IMR-90 (cell line): ENCODE results near the gene MINDY3. TPM values are rescaled to one million over a fixed set of nuclear protein-coding genes. Genes with fewer than 3 reads are reported as not detected.

ENCODE experiments used
- ATAC-seq: fragments of 200-7000 bp; cut with Tn5 transposase; 2 replicates; pipeline ENCODE4 v1.9.1; 2020; ENCODE audit warnings: low read depth, mild to moderate bottlenecking, moderate library complexity
- BruUV-seq: library from RNA; stranded (reverse); fragments of 400-500 nt; replicated peaks from 2 replicates; lab custom pipeline; 2021; lab: Mats Ljungman, UMichigan
- CTCF ChIA-PET: fragments of 300-600 bp; formaldehyde crosslinking; extraction: SDS; loops from one replicate; lab custom pipeline; 2021; ENCODE audit warnings: antibody characterized with exemption; lab: Yijun Ruan, JAX
- POLR2A ChIA-PET: fragments of 300-600 bp; sonication (Branson Sonifier 250); formaldehyde crosslinking; loops from one replicate; lab custom pipeline; 2022; ENCODE audit warnings: antibody characterized with exemption; ENCODE audit not compliant: unreplicated experiment; lab: Charles Lee
- DNase-seq: peaks from one replicate; pipeline ENCODE4 v3.0.0; 2013
- H2AFZ ChIP-seq: replicated peaks from 2 replicates; pipeline ENCODE3; 2013; ENCODE audit warnings: low read length, mild to moderate bottlenecking; ENCODE audit not compliant: poor library complexity
- H2AK5ac ChIP-seq: 2 replicates; pipeline ENCODE4 v1.6.1; 2013; ENCODE audit warnings: low read depth, low read length, inconsistent platforms
- H2AK9ac ChIP-seq: replicated peaks from 2 replicates; pipeline ENCODE3; 2013; ENCODE audit warnings: mild to moderate bottlenecking, low read depth, low read length, moderate library complexity; ENCODE audit not compliant: poor library complexity
- H2BK120ac ChIP-seq: 2 replicates; pipeline ENCODE4 v1.6.1; 2013; ENCODE audit warnings: low read depth, low read length, inconsistent platforms
- H2BK15ac ChIP-seq: 3 replicates; pipeline ENCODE4 v1.6.1; 2013; ENCODE audit warnings: low read depth, low read length, inconsistent platforms
- H2BK20ac ChIP-seq: 2 replicates; pipeline ENCODE4 v1.6.1; 2013; ENCODE audit warnings: low read depth, mild to moderate bottlenecking, inconsistent platforms, low read length, moderate library complexity
- H2BK5ac ChIP-seq: 2 replicates; pipeline ENCODE4 v1.6.1; 2013; ENCODE audit warnings: mild to moderate bottlenecking, low read depth, low read length, inconsistent platforms; ENCODE audit not compliant: poor library complexity, severe bottlenecking
- H3K14ac ChIP-seq: replicated peaks from 2 replicates; pipeline ENCODE4 v1.6.1; 2013; ENCODE audit warnings: low read depth, low read length, inconsistent platforms
- H3K18ac ChIP-seq: 2 replicates; pipeline ENCODE4 v1.6.1; 2013; ENCODE audit warnings: low read depth, low read length, control low read depth
- H3K23ac ChIP-seq: 2 replicates; pipeline ENCODE4 v1.6.1; 2013; ENCODE audit warnings: low read depth, low read length, inconsistent platforms
- H3K27ac ChIP-seq: 2 replicates; pipeline ENCODE4 v1.5.1; 2013; ENCODE audit warnings: mild to moderate bottlenecking, control low read depth, low read length; ENCODE audit not compliant: insufficient read depth
- H3K27me3 ChIP-seq: 2 replicates; pipeline ENCODE4 v1.6.1; 2013; ENCODE audit warnings: low read length; ENCODE audit not compliant: control insufficient read depth, insufficient read depth
- H3K36me3 ChIP-seq: 2 replicates; pipeline ENCODE4 v1.6.1; 2013; ENCODE audit warnings: low read length, mixed read lengths; ENCODE audit not compliant: control insufficient read depth, insufficient read depth
- H3K4ac ChIP-seq: 2 replicates; pipeline ENCODE4 v1.6.1; 2013; ENCODE audit warnings: low read depth, low read length, inconsistent platforms
- H3K4me1 ChIP-seq: 2 replicates; pipeline ENCODE4 v1.6.1; 2013; ENCODE audit warnings: low read length, mixed read lengths; ENCODE audit not compliant: control insufficient read depth, insufficient read depth
- H3K4me2 ChIP-seq: 2 replicates; pipeline ENCODE4 v1.6.1; 2013; ENCODE audit warnings: low read depth, mild to moderate bottlenecking, control low read depth, low read length, moderate library complexity
- H3K4me3 ChIP-seq: 2 replicates; pipeline ENCODE4 v1.5.1; 2013; ENCODE audit warnings: low read depth, mild to moderate bottlenecking, control low read depth, low read length, moderate library complexity; ENCODE audit not compliant: insufficient read depth
- H3K56ac ChIP-seq: 2 replicates; pipeline ENCODE4 v1.6.1; 2013; ENCODE audit warnings: low read length, inconsistent platforms; ENCODE audit not compliant: insufficient read depth; ENCODE audit errors: extremely low read depth
- H3K79me1 ChIP-seq, 2 experiments: 2 replicates each; pipeline ENCODE4 v1.6.1; 2013; ENCODE audit warnings: low read length in 2 of 2, inconsistent platforms in 1 of 2, low read depth in 1 of 2
- H3K9ac ChIP-seq: 2 replicates; pipeline ENCODE4 v1.6.1; 2013; ENCODE audit warnings: low read depth, low read length, control low read depth
- H3K9me1 ChIP-seq: 2 replicates; pipeline ENCODE4 v1.6.1; 2013; ENCODE audit warnings: low read length, inconsistent platforms; ENCODE audit not compliant: insufficient read depth
- H3K9me3 ChIP-seq: 2 replicates; pipeline ENCODE4 v1.6.1; 2013; ENCODE audit warnings: low read length; ENCODE audit not compliant: control insufficient read depth, insufficient read depth
- H4K20me1 ChIP-seq: 2 replicates; pipeline ENCODE4 v1.6.1; 2013; ENCODE audit warnings: low read length, inconsistent platforms; ENCODE audit not compliant: insufficient read depth
- H4K5ac ChIP-seq: 2 replicates; pipeline ENCODE4 v1.6.1; 2013; ENCODE audit warnings: mild to moderate bottlenecking, low read depth, low read length, control low read depth
- H4K8ac ChIP-seq, 2 experiments: 2 replicates each; pipeline ENCODE4 v1.6.1; 2013; ENCODE audit warnings: low read depth in 2 of 2, low read length in 2 of 2, control low read depth in 1 of 2, inconsistent platforms in 1 of 2
- H4K91ac ChIP-seq: 2 replicates; pipeline ENCODE4 v1.6.1; 2013; ENCODE audit warnings: low read depth, low read length, inconsistent platforms; ENCODE audit not compliant: insufficient read depth
- CTCF ChIP-seq: conservative IDR thresholded peaks from 2 replicates; pipeline ENCODE4 v1.5.1; 2012; ENCODE audit warnings: mild to moderate bottlenecking, low read depth, low read length, improper control_type of control experiment
- MAFK ChIP-seq: IDR thresholded peaks from 2 replicates; pipeline ENCODE4 v1.6.1; 2012; ENCODE audit warnings: low read depth, low read length, improper control_type of control experiment
- WGBS, 2 experiments: methylation state at CpG; one replicate each; pipeline versions ENCODE4 v1.1.5 to v1.1.7; 2013; ENCODE audit warnings: missing lambda C conversion rate in 2 of 2; ENCODE audit not compliant: insufficient read length in 1 of 2; ENCODE audit errors: extremely low coverage in 2 of 2; 5-methylcytosine and 5-hydroxymethylcytosine counted together
- dilution Hi-C: fragments of 300-500 bp; cut with HindIII; formaldehyde crosslinking; loops from one replicate; pipeline ENCODE4 v1.14.3; 2018; ENCODE audit warnings: low sequenced_read_pairs; ENCODE audit not compliant: unreplicated experiment
- in situ Hi-C: fragments of 300-500 bp; cut with MboI; formaldehyde crosslinking; loops from 3 replicates; pipeline ENCODE4 v1.14.3; 2019; ENCODE audit warnings: low sequenced_read_pairs, inconsistent platforms, mixed read lengths
- intact Hi-C: fragments of 100-400 bp; cut with micrococcal nuclease; formaldehyde crosslinking; loops from 2 replicates; pipeline ENCODE4 v1.10.0; 2022
- polyA plus RNA-seq, 3 experiments: library from polyadenylated mRNA; depleted of rRNA; stranded (reverse); fragments of >200 nt; gene quantifications; 2 replicates each; pipeline ENCODE4 v1.2.3, GENCODE V29; 2012; ENCODE audit warnings: low replicate concordance in 1 of 3
- total RNA-seq: library from RNA; depleted of rRNA; stranded (reverse); fragments of >200 nt; gene quantifications from 2 replicates; pipeline ENCODE4 v1.2.3, GENCODE V29; 2012

Gene MINDY3
- total and polyA plus RNA-seq, 2 of the 4 experiments (the other 2 are of a cell fraction), result 13.9 to 14.5 TPM

GRCh38 chr10:15898046-15898445, 37.7 kb upstream of the MINDY3 start:
- Histone ChIP-seq H2BK20ac (no peak overlapping the region), H2AK5ac (no peak overlapping the region), H3K4me3 (no peak overlapping the region), H3K14ac (no peak overlapping the region), H4K91ac (no peak overlapping the region), H3K9ac (no peak overlapping the region), H3K36me3 (no peaks in the 10 kb centered on the region), H3K4me1 (no peaks in the 10 kb centered on the region), H3K56ac (no peak overlapping the region), H3K4me2 (no peak overlapping the region), H3K4ac (no peak overlapping the region), H3K9me3 (no peaks in the 10 kb centered on the region), H4K5ac (no peak overlapping the region), H2BK5ac (no peak overlapping the region), H2AFZ (no peak overlapping the region), H4K20me1 (no peaks in the 10 kb centered on the region), H2BK15ac (no peak overlapping the region), H4K8ac (no peak overlapping the region), H3K23ac (no peak overlapping the region), H3K27ac (no peak overlapping the region), H2AK9ac (no peak overlapping the region), H3K18ac (no peak overlapping the region), H3K79me1 (no peaks in the 10 kb centered on the region), H2BK120ac (no peak overlapping the region), H3K27me3 (no peaks in the 10 kb centered on the region; the same call in 1 of the 2 replicates), H3K9me1 (no peaks in the 10 kb centered on the region)
- ATAC-seq, result no peak
- in situ Hi-C loops, result loop anchor here (25.0 kb wide), 1 partner anchor 1364 kb away; no protein-coding TSS in a partner anchor
- CTCF ChIA-PET, result interaction anchor here (0.5 kb wide), 1 partner anchor 873 kb away, joined by 3 read pairs; no protein-coding TSS in a partner anchor
- DNase-seq, result peak; percentile 8
- TF ChIP-seq MAFK, result no peak
- 0 out of 2 replicates have a peak, but pooled peaks have one; percentile 17 for TF ChIP-seq CTCF
- no TSS peak for BruUV-seq
- dilution Hi-C loops, result no loop called here
- 40% methylated on average over 1 of the region's 4 CpGs; no CpG with 5 or more reads in 1 of the 2 experiments for WGBS, 2 experiments
- POLR2A ChIA-PET, result no interaction called here
- intact Hi-C loops, result no loop called here
